HepG2 (cell line): ENCODE results near the gene NUP214. TPM values are rescaled to one million over a fixed set of nuclear protein-coding genes. Genes with fewer than 3 reads are reported as not detected.

Experiments
- ATAC-seq: fragments of 200-7000 bp; cut with Tn5 transposase; 3 replicates; pipeline ENCODE4 v1.9.1; 2020; ENCODE audit warnings: mild to moderate bottlenecking, moderate library complexity
- BruUV-seq: library from RNA; stranded (reverse); fragments of 400-500 nt; replicated peaks from 2 replicates; lab custom pipeline; 2021; lab: Mats Ljungman, UMichigan
- CTCF ChIA-PET: fragments of 300-600 bp; formaldehyde crosslinking; extraction: SDS; loops from one replicate; lab custom pipeline; 2021; ENCODE audit warnings: low total read pairs, inconsistent platforms, low intra/inter-chr PET ratio; lab: Yijun Ruan, JAX
- POLR2A ChIA-PET: fragments of 350-600 bp; sonication (Branson Sonifier 250); formaldehyde crosslinking; loops from one replicate; lab custom pipeline; 2020; ENCODE audit warnings: antibody characterized with exemption, inconsistent platforms; lab: Yijun Ruan, JAX
- DNase-seq: peaks from one replicate; pipeline ENCODE4 v3.0.0-alpha.2; 2015; ENCODE audit warnings: low spot score
- FAIRE-seq: peaks from 3 replicates; lab custom pipeline; 2011; peaks lifted over from hg19 to GRCh38; lab: Jason Lieb, UNC
- H2AFZ ChIP-seq: one replicate; pipeline ENCODE4 v1.6.1; 2011; ENCODE audit warnings: low read length, inconsistent platforms
- H3K27ac ChIP-seq: fragments of 300-600 bp; 3 replicates; pipeline ENCODE4 v1.8.0; 2011; ENCODE audit warnings: mixed run types, mild to moderate bottlenecking, mixed read lengths, low read length, inconsistent platforms; ENCODE audit not compliant: insufficient read depth; ENCODE audit errors: extremely low read length
- H3K27me3 ChIP-seq, 2 experiments: fragments of 200-600 bp in 1 of 2; 2 replicates in 1 of 2; 3 replicates in 1 of 2; pipeline versions ENCODE4 v1.6.0 to v1.8.0; 2011; ENCODE audit warnings: low read length in 2 of 2, mild to moderate bottlenecking in 2 of 2, moderate library complexity in 2 of 2, inconsistent platforms in 1 of 2; ENCODE audit not compliant: insufficient read depth in 2 of 2, control insufficient read depth in 1 of 2
- H3K36me3 ChIP-seq, 2 experiments: fragments of 200-600 bp in 1 of 2; replicated peaks in 1 of 2; 2 replicates in 1 of 2; 3 replicates in 1 of 2; pipeline versions ENCODE4 v1.5.1 to v1.8.0; 2011; ENCODE audit warnings: low read length in 2 of 2, inconsistent platforms in 1 of 2; ENCODE audit not compliant: insufficient read depth in 2 of 2, control insufficient read depth in 1 of 2
- H3K4me1 ChIP-seq: 2 replicates; pipeline ENCODE4 v1.5.1; 2012; ENCODE audit warnings: low read length, inconsistent platforms; ENCODE audit not compliant: insufficient read depth
- H3K4me2 ChIP-seq: 2 replicates; pipeline ENCODE4 v1.6.0; 2011; ENCODE audit warnings: low read depth, low read length, inconsistent platforms
- H3K4me3 ChIP-seq, 3 experiments: fragments of 200-600 bp in 1 of 3; sonication (generic), shearing (Covaris generic) in 1 of 3; replicated peaks in 1 of 3; 2 replicates each; pipeline ENCODE4 v1.5.1; 2011 to 2016; ENCODE audit warnings: low read length in 3 of 3, inconsistent platforms in 2 of 3, low read depth in 2 of 3, mild to moderate bottlenecking in 2 of 3, control low read depth in 1 of 3, mixed read lengths in 1 of 3; ENCODE audit not compliant: insufficient read depth in 1 of 3
- H3K79me2 ChIP-seq: one replicate; pipeline ENCODE4 v1.6.1; 2011; ENCODE audit warnings: low read length, inconsistent platforms; ENCODE audit not compliant: insufficient read depth
- H3K9ac ChIP-seq: 2 replicates; pipeline ENCODE4 v1.6.0; 2011; ENCODE audit warnings: mild to moderate bottlenecking, low read depth, low read length, inconsistent platforms; ENCODE audit not compliant: insufficient read depth
- H3K9me3 ChIP-seq: 2 replicates; pipeline ENCODE4 v1.5.1; 2012; ENCODE audit warnings: mild to moderate bottlenecking, low read length
- H4K20me1 ChIP-seq: 2 replicates; pipeline ENCODE4 v1.6.0; 2011; ENCODE audit warnings: inconsistent platforms, mild to moderate bottlenecking, low read length, moderate library complexity; ENCODE audit not compliant: insufficient read depth
- EZH2 ChIP-seq: conservative IDR thresholded peaks from 2 replicates; pipeline ENCODE4 v1.6.1; 2012; ENCODE audit warnings: mild to moderate bottlenecking, low read depth, low read length, moderate library complexity
- KMT2A ChIP-seq: sonication (generic); formaldehyde crosslinking; IDR thresholded peaks from 2 replicates; pipeline ENCODE4 v1.4.0; 2020; ENCODE audit warnings: missing genetic modification reagents
- NFE2L1 ChIP-seq: sonication (generic); formaldehyde crosslinking; IDR thresholded peaks from 2 replicates; pipeline ENCODE4 v1.4.0; 2020; ENCODE audit warnings: missing genetic modification reagents, mild to moderate bottlenecking, borderline replicate concordance
- NR2F6 ChIP-seq, 2 experiments: IDR thresholded peaks; 2 replicates each; pipeline ENCODE4 v1.6.1; 2016; ENCODE audit warnings: antibody characterized with exemption in 1 of 2, mild to moderate bottlenecking in 1 of 2
- SRY ChIP-seq: sonication (generic); formaldehyde crosslinking; IDR thresholded peaks from 2 replicates; pipeline ENCODE4 v1.8.0; 2022; ENCODE audit warnings: mild to moderate bottlenecking, missing genetic modification reagents
- THAP7 ChIP-seq: sonication (generic); formaldehyde crosslinking; IDR thresholded peaks from 2 replicates; pipeline ENCODE4 v1.8.1; 2023; ENCODE audit warnings: mild to moderate bottlenecking, missing genetic modification reagents
- ZFYVE20 ChIP-seq: sonication (generic); formaldehyde crosslinking; IDR thresholded peaks from 2 replicates; pipeline ENCODE4 v1.8.0; 2023; ENCODE audit warnings: low read depth, mild to moderate bottlenecking, moderate library complexity, missing genetic modification reagents, borderline replicate concordance
- ZNF333 ChIP-seq: sonication (generic); formaldehyde crosslinking; IDR thresholded peaks from 2 replicates; pipeline ENCODE4 v1.4.0; 2020; ENCODE audit warnings: mild to moderate bottlenecking, missing genetic modification reagents, borderline replicate concordance
- ZNF546 ChIP-seq: sonication (generic); formaldehyde crosslinking; conservative IDR thresholded peaks from 2 replicates; pipeline ENCODE4 v1.8.1; 2023; ENCODE audit warnings: mild to moderate bottlenecking, missing genetic modification reagents
- ZNF784 ChIP-seq: sonication (generic); formaldehyde crosslinking; IDR thresholded peaks from 2 replicates; pipeline ENCODE4 v1.5.1; 2020; ENCODE audit warnings: missing genetic modification reagents, mild to moderate bottlenecking, borderline replicate concordance
- ZSCAN25 ChIP-seq: sonication (generic); formaldehyde crosslinking; IDR thresholded peaks from 2 replicates; pipeline ENCODE4 v1.8.0; 2022; ENCODE audit warnings: mild to moderate bottlenecking, missing genetic modification reagents
- WGBS: methylation state at CpG from one replicate; pipeline ENCODE4 v1.1.6; 2017; ENCODE audit warnings: low lambda C conversion rate; 5-methylcytosine and 5-hydroxymethylcytosine counted together
- in situ Hi-C: cut with HindIII; loops from 2 replicates; pipeline ENCODE4 v1.10.0; 2017; ENCODE audit warnings: low pct_unique_long_range_greater_than_20kb; ENCODE audit not compliant: extremely low pct_ligation_motif_present
- intact Hi-C: fragments of 100-400 bp; cut with micrococcal nuclease; formaldehyde crosslinking; loops from one replicate; pipeline ENCODE4 v1.10.0; 2022; ENCODE audit not compliant: unreplicated experiment
- polyA plus RNA-seq, 8 experiments: library from polyadenylated mRNA; depleted of rRNA in 3 of 8; stranded (reverse) in 7 of 8; unstranded in 1 of 8; fragments of >200 nt; fragmentation: Illumina TruSeq in 4 of 8; extraction: Trizol in 4 of 8; gene quantifications; 2 replicates each; pipeline versions ENCODE4 v1.2.1 to v1.2.3, GENCODE V29; 2011 to 2016; ENCODE audit warnings: low read depth in 4 of 8, missing spikeins in 1 of 8, mixed read lengths in 1 of 8; ENCODE audit not compliant: insufficient read depth in 1 of 8
- total RNA-seq, 5 experiments: library from RNA; depleted of rRNA; stranded (reverse); fragments of >200 nt; fragmentation: Illumina TruSeq; extraction: Trizol; gene quantifications; 2 replicates each; pipeline ENCODE4 v1.2.3, GENCODE V29; 2016; ENCODE audit warnings: low read depth in 1 of 5

Gene NUP214
- total and polyA plus RNA-seq, 2 of the 13 experiments (the other 11 are each of a cell fraction or from before 2014, with no cell fraction given): 8.4 to 16.0 TPM

GRCh38 chr9:131273856-131274673 is 148.7 kb downstream of the NUP214 start:
- peaks cover 62% of the 10 kb centered on the region for H3K4me1 ChIP-seq
- H3K79me2 ChIP-seq: no peaks in the 10 kb centered on the region
- no peaks in the 10 kb centered on the region for H4K20me1 ChIP-seq
- DNase-seq: no peak
- in situ Hi-C loops: no loop called here
- POLR2A ChIA-PET: no interaction called here
- no peak overlapping the region for H3K9ac ChIP-seq
- no peak overlapping the region for H2AFZ ChIP-seq
- CTCF ChIA-PET: no interaction called here
- no peak overlapping the region for H3K27ac ChIP-seq
- intact Hi-C loops: loop anchor here (10.0 kb wide), 1 partner anchor 51 kb away; no protein-coding TSS in a partner anchor
- H3K4me3 ChIP-seq: peak overlapping the region in 2 of 3 experiments; percentile 26 to 68; a peak in 4 of 6 replicates
- no peak for FAIRE-seq
- ATAC-seq: no peak
- H3K27me3 ChIP-seq: peaks cover 17 to 49% of the 10 kb centered on the region in 2 experiments
- TF ChIP-seq SRY (no peak), ZNF546 (no peak), EZH2 (no peak), ZNF784 (no peak), NFE2L1 (CRISPR knock-in tag) (no peak), ZNF333 (no peak), ZFYVE20 (CRISPR knock-in tag) (no peak), NR2F6 (IDR thresholded peaks at IDR 0.05) (no peak), NR2F6 (CRISPR knock-in tag; IDR thresholded peaks at IDR 0.05) (no peak), THAP7 (CRISPR knock-in tag) (no peak), ZSCAN25 (CRISPR knock-in tag) (no peak), KMT2A (CRISPR knock-in tag) (no peak)
- H3K9me3 ChIP-seq: no peaks in the 10 kb centered on the region
- no peaks in the 10 kb centered on the region for H3K36me3 ChIP-seq
- no TSS peak for BruUV-seq
- 43% methylated on average over 10 of the region's 13 CpGs for WGBS
- peak overlapping the region; percentile 86 for H3K4me2 ChIP-seq
